Measurements from ENCODE around the gene PSTK. TPM values are rescaled to one million over a fixed set of nuclear protein-coding genes. Genes with fewer than 3 reads are reported as not detected.

PSTK gene
- total and polyA plus RNA-seq, 2 of the 13 experiments (the other 11 are each of a cell fraction or from before 2014, with no cell fraction given), result 8.2 to 9.3 TPM

- no peak overlapping the region for H2AFZ ChIP-seq (ENCODE audit: low read length)
- no peaks in the 10 kb centered on the region; a peak in 1 of 5 replicates for H3K27me3 ChIP-seq (ENCODE audit: control insufficient read depth in 1 of 2, insufficient read depth in 2 of 2, low read length in 2 of 2)
- H3K4me3 ChIP-seq (replicated peaks in 1 of 3; ENCODE audit: insufficient read depth in 1 of 3, low read depth in 2 of 3, low read length in 3 of 3), result no peak overlapping the region
- ChIA-PET CTCF (ENCODE audit: low intra/inter-chr PET ratio, low total read pairs) (no interaction called here), POLR2A (no interaction called here)
- WGBS (ENCODE audit: low lambda C conversion rate), result 99% methylated on average over 3 of the region's 3 CpGs
- no peak overlapping the region for H3K9ac ChIP-seq (ENCODE audit: insufficient read depth, low read depth, low read length)
- no peak overlapping the region for H3K27ac ChIP-seq (ENCODE audit: extremely low read length, insufficient read depth, low read length)
- peaks cover 14% of the 10 kb centered on the region for H3K4me1 ChIP-seq (ENCODE audit: insufficient read depth, low read length)
- peaks cover 7% of the 10 kb centered on the region for H3K79me2 ChIP-seq (ENCODE audit: insufficient read depth, low read length)
- peaks cover 0 to 13% of the 10 kb centered on the region in 2 experiments; a peak in 3 of 5 replicates for H3K36me3 ChIP-seq (replicated peaks in 1 of 2; ENCODE audit: control insufficient read depth in 1 of 2, insufficient read depth in 2 of 2, low read length in 2 of 2)
- no peak overlapping the region for H3K4me2 ChIP-seq (ENCODE audit: low read depth, low read length)
- in situ Hi-C loops (cut with HindIII; ENCODE audit: extremely low pct_ligation_motif_present, low pct_unique_long_range_greater_than_20kb), result no loop called here
- DNase-seq (ENCODE audit: low spot score) (no peak), FAIRE-seq (no peak), ATAC-seq (no peak)
- no TSS peak for BruUV-seq (replicated peaks)
- no peaks in the 10 kb centered on the region for H4K20me1 ChIP-seq (ENCODE audit: insufficient read depth, low read length)
- TF ChIP-seq ZNF335 (CRISPR knock-in tag; IDR thresholded peaks at IDR 0.05) (no peak), CREB1 (IDR thresholded peaks at IDR 0.05) (no peak), CREB1 (CRISPR knock-in tag; IDR thresholded peaks at IDR 0.05) (no peak), EEA1 (CRISPR knock-in tag; IDR thresholded peaks at IDR 0.05; ENCODE audit: borderline replicate concordance) (no peak), ZNF720 (CRISPR knock-in tag; IDR thresholded peaks at IDR 0.05) (no peak), GLMP (CRISPR knock-in tag; IDR thresholded peaks at IDR 0.05; ENCODE audit: borderline replicate concordance) (no peak)
- H3K9me3 ChIP-seq (ENCODE audit: low read length), result no peaks in the 10 kb centered on the region
- intact Hi-C loops (cut with micrococcal nuclease; ENCODE audit: unreplicated experiment), result no loop called here
Observed at GRCh38 chr10:122949296-122949695, 30.9 kb upstream of the PSTK start.

GRCh38 chr10:122953902-122954730, 26.1 kb upstream of the PSTK start, which contains the start of gene C10orf88:
Gene C10orf88, minus strand, starts transcription at chr10:122954227. Its CDS starts 49 bp downstream, at chr10:122954178.
- Histone ChIP-seq H3K4me1 (ENCODE audit: insufficient read depth, low read length) (peaks cover 48% of the 10 kb centered on the region), H3K36me3 (replicated peaks in 1 of 2; ENCODE audit: control insufficient read depth in 1 of 2, insufficient read depth in 2 of 2, low read length in 2 of 2) (no peaks in the 10 kb centered on the region), H2AFZ (ENCODE audit: low read length) (peak within 1 kb of the TSS; percentile 62), H3K9ac (ENCODE audit: insufficient read depth, low read depth, low read length) (peak within 1 kb of the TSS; percentile 86), H3K27ac (ENCODE audit: extremely low read length, insufficient read depth, low read length) (peak within 1 kb of the TSS; percentile 81), H3K79me2 (ENCODE audit: insufficient read depth, low read length) (peaks cover 7% of the 10 kb centered on the region), H3K9me3 (ENCODE audit: low read length) (no peaks in the 10 kb centered on the region), H3K4me3 (replicated peaks in 1 of 3; ENCODE audit: insufficient read depth in 1 of 3, low read depth in 2 of 3, low read length in 3 of 3) (peak within 1 kb of the TSS; percentile 70 to 92 (median 79)), H4K20me1 (ENCODE audit: insufficient read depth, low read length) (no peaks in the 10 kb centered on the region), H3K4me2 (ENCODE audit: low read depth, low read length) (peak within 1 kb of the TSS; percentile 87), H3K27me3 (ENCODE audit: control insufficient read depth in 1 of 2, insufficient read depth in 2 of 2, low read length in 2 of 2) (no peaks in the 10 kb centered on the region; a peak in 1 of 5 replicates)
- ChIA-PET POLR2A (interaction anchor here (0.6 to 1.4 kb wide), 6 partner anchors 26 to 1499 kb away, joined by 3 to 10 read pairs (median 4); partner anchors contain the start of genes ACADSB, BUB3, IKZF5 and PSTK), CTCF (ENCODE audit: low intra/inter-chr PET ratio, low total read pairs) (no interaction called here)
- intact Hi-C loops (cut with micrococcal nuclease; ENCODE audit: unreplicated experiment) (no loop called here), in situ Hi-C loops (cut with HindIII; ENCODE audit: extremely low pct_ligation_motif_present, low pct_unique_long_range_greater_than_20kb) (no loop called here)
- peak; percentile 99 for ATAC-seq
- peak; percentile 28 for FAIRE-seq
- BruUV-seq (replicated peaks), result no TSS peak
- peak; percentile 96 for DNase-seq (ENCODE audit: low spot score)
- WGBS (ENCODE audit: low lambda C conversion rate), result 30% methylated on average over 49 of the region's 77 CpGs
- TF ChIP-seq BCLAF1 (IDR thresholded peaks at IDR 0.05) (no peak), MBD4 (IDR thresholded peaks at IDR 0.05; ENCODE audit: borderline replicate concordance, low read length) (no peak), ZNF232 (CRISPR knock-in tag; IDR thresholded peaks at IDR 0.05; ENCODE audit: borderline replicate concordance) (peak; percentile 86), ZFP82 (CRISPR knock-in tag; IDR thresholded peaks at IDR 0.05; ENCODE audit: borderline replicate concordance) (0 out of 2 replicates have a peak, but pooled peaks have one; percentile 57), ZNF224 (CRISPR knock-in tag; IDR thresholded peaks at IDR 0.05) (peak; percentile 86; the same call in 1 of the 2 replicates), ZMYM2 (CRISPR knock-in tag; IDR thresholded peaks at IDR 0.05) (peak; percentile 87; the same call in 1 of the 2 replicates)
